ENCODE data around the gene SV2C. TPM values are rescaled to one million over a fixed set of nuclear protein-coding genes. Genes with fewer than 3 reads are reported as not detected.
A peak's percentile ranks its signal among the peaks of the same experiment; 100 is the strongest.
"Not testable (repeated sequence)": the region's sequence is repeated elsewhere in the genome, so short reads cannot be mapped to it uniquely, and the experiment has no call there.

Gene SV2C
- polyA plus RNA-seq, 3 donors = 0.06 to 0.10 (median 0.07) TPM

GRCh38 chr5:76199336-76200318 lies 116.4 kb downstream of the SV2C start:
- peak in 1 of 3 donors; percentile 13 for DNase-seq (ENCODE audit: low read depth in 3 of 3, low spot score in 2 of 3)

- DNase-seq (ENCODE audit: low read depth in 3 of 3, low spot score in 2 of 3) = no peak
These were observed 119.0 kb downstream of the SV2C start for GRCh38 chr5:76202182-76202581.

- no peak for DNase-seq (ENCODE audit: low read depth in 3 of 3, low spot score in 2 of 3)
These were observed 121.0 kb downstream of the SV2C start for GRCh38 chr5:76204191-76204590.

- no peak for DNase-seq (ENCODE audit: low read depth in 3 of 3, low spot score in 2 of 3)
These were observed 121.5 kb downstream of the SV2C start for GRCh38 chr5:76204713-76205112.

GRCh38 chr5:76207120-76207519 lies 123.9 kb downstream of the SV2C start:
- no peak for DNase-seq (ENCODE audit: low read depth in 3 of 3, low spot score in 2 of 3)

GRCh38 chr5:76209297-76209696 lies 126.1 kb downstream of the SV2C start:
- DNase-seq (ENCODE audit: low read depth in 3 of 3, low spot score in 2 of 3) = no peak

- DNase-seq (ENCODE audit: low read depth in 3 of 3, low spot score in 2 of 3) = no peak
These were observed 127.8 kb downstream of the SV2C start for GRCh38 chr5:76210946-76211345.

- DNase-seq (ENCODE audit: low read depth in 3 of 3, low spot score in 2 of 3) = no peak
These were observed 130.7 kb downstream of the SV2C start for GRCh38 chr5:76213858-76214257.

- DNase-seq (ENCODE audit: low read depth in 3 of 3, low spot score in 2 of 3) = no peak
These were observed 133.6 kb downstream of the SV2C start for GRCh38 chr5:76216748-76217147.

- no peak for DNase-seq (ENCODE audit: low read depth in 3 of 3, low spot score in 2 of 3)
These were observed 136.5 kb downstream of the SV2C start for GRCh38 chr5:76219636-76220035.

GRCh38 chr5:76221311-76221710 lies 138.1 kb downstream of the SV2C start:
- DNase-seq (ENCODE audit: low read depth in 3 of 3, low spot score in 2 of 3) = no peak

GRCh38 chr5:76222318-76222717 lies 139.1 kb downstream of the SV2C start:
- no peak for DNase-seq (ENCODE audit: low read depth in 3 of 3, low spot score in 2 of 3)

GRCh38 chr5:76223696-76224095 lies 140.5 kb downstream of the SV2C start:
- no peak for DNase-seq (ENCODE audit: low read depth in 3 of 3, low spot score in 2 of 3)

GRCh38 chr5:76224898-76225297 lies 141.7 kb downstream of the SV2C start:
- no peak for DNase-seq (ENCODE audit: low read depth in 3 of 3, low spot score in 2 of 3)

- no peak for DNase-seq (ENCODE audit: low read depth in 3 of 3, low spot score in 2 of 3)
These were observed 142.2 kb downstream of the SV2C start for GRCh38 chr5:76225336-76225735.

GRCh38 chr5:76229900-76230299 lies 146.7 kb downstream of the SV2C start:
- no peak for DNase-seq (ENCODE audit: low read depth in 3 of 3, low spot score in 2 of 3)

- DNase-seq (ENCODE audit: low read depth in 3 of 3, low spot score in 2 of 3) = no peak
These were observed 147.6 kb downstream of the SV2C start for GRCh38 chr5:76230711-76231285.

GRCh38 chr5:76234665-76235064 lies 151.5 kb downstream of the SV2C start:
- DNase-seq (ENCODE audit: low read depth in 3 of 3, low spot score in 2 of 3) = no peak

GRCh38 chr5:76236684-76237083 lies 153.5 kb downstream of the SV2C start:
- no peak for DNase-seq (ENCODE audit: low read depth in 3 of 3, low spot score in 2 of 3)

GRCh38 chr5:76240336-76240735 lies 157.2 kb downstream of the SV2C start:
- no peak for DNase-seq (ENCODE audit: low read depth in 3 of 3, low spot score in 2 of 3)

- DNase-seq (ENCODE audit: low read depth in 3 of 3, low spot score in 2 of 3) = not testable (repeated sequence)
These were observed 159.0 kb downstream of the SV2C start for GRCh38 chr5:76242155-76242554.

- DNase-seq (ENCODE audit: low read depth in 3 of 3, low spot score in 2 of 3) = no peak
These were observed 162.4 kb downstream of the SV2C start for GRCh38 chr5:76245590-76245989.

Measured in right renal cortex interstitium (tissue), 3 donors.